GM12878 (cell line): ENCODE data around the gene PARM1. TPM values are rescaled to one million over a fixed set of nuclear protein-coding genes. Genes with fewer than 3 reads are reported as not detected.

Experiments used
- ATAC-seq: fragments of 200-7000 bp; cut with Tn5 transposase; 3 replicates; pipeline ENCODE4 v1.9.1; 2020; ENCODE audit warnings: mild to moderate bottlenecking, moderate library complexity
- BruUV-seq: library from RNA; stranded (reverse); fragments of 400-500 nt; replicated peaks from 2 replicates; lab custom pipeline; 2021; lab: Mats Ljungman, UMichigan
- CTCF ChIA-PET: fragments of 300-600 bp; sonication (Branson Sonifier 250); formaldehyde crosslinking; extraction: SDS; loops from one replicate; lab custom pipeline; 2021; ENCODE audit warnings: inconsistent platforms; lab: Yijun Ruan, JAX
- POLR2A ChIA-PET: fragments of 350-600 bp; formaldehyde crosslinking; extraction: SDS; loops from one replicate; lab custom pipeline; 2021; ENCODE audit warnings: inconsistent platforms; lab: Charles Lee
- RAD21 ChIA-PET: fragments of 300-600 bp; sonication (Branson Sonifier 250); formaldehyde crosslinking; loops from one replicate; lab custom pipeline; 2023; ENCODE audit warnings: antibody characterized with exemption; ENCODE audit not compliant: unreplicated experiment; lab: Charles Lee
- SMC1A ChIA-PET: fragments of 300-600 bp; sonication (Branson Sonifier 250); formaldehyde crosslinking; loops from one replicate; lab custom pipeline; 2023; ENCODE audit not compliant: unreplicated experiment, uncharacterized antibody; lab: Charles Lee
- DNase-seq: peaks from one replicate; pipeline ENCODE4 v3.0.0-alpha.2; 2011; ENCODE audit warnings: low read depth, low spot score
- FAIRE-seq: peaks from 3 replicates; lab custom pipeline; 2011; peaks lifted over from hg19 to GRCh38; lab: Jason Lieb, UNC
- H2AFZ ChIP-seq: 2 replicates; pipeline ENCODE4 v1.6.0; 2011; ENCODE audit warnings: low read depth, low read length, control low read depth; ENCODE audit not compliant: control insufficient read depth
- H3K27ac ChIP-seq: 2 replicates; pipeline ENCODE4 v1.5.1; 2011; ENCODE audit warnings: control low read depth; ENCODE audit not compliant: control insufficient read depth, insufficient read depth
- H3K27me3 ChIP-seq, 2 experiments: replicated peaks in 1 of 2; 2 replicates each; pipeline versions ENCODE4 v1.6.0 to v1.6.1; 2011; ENCODE audit warnings: low read length in 1 of 2; ENCODE audit not compliant: control insufficient read depth in 2 of 2, insufficient read depth in 2 of 2
- H3K36me3 ChIP-seq, 2 experiments: 2 replicates each; pipeline ENCODE4 v1.5.1; 2011; ENCODE audit warnings: low read length in 1 of 2; ENCODE audit not compliant: control insufficient read depth in 2 of 2, insufficient read depth in 2 of 2
- H3K4me1 ChIP-seq: 2 replicates; pipeline ENCODE4 v1.6.1; 2011; ENCODE audit warnings: mild to moderate bottlenecking, low read length, moderate library complexity, mixed read lengths; ENCODE audit not compliant: control insufficient read depth, insufficient read depth
- H3K4me2 ChIP-seq: 2 replicates; pipeline ENCODE4 v1.6.0; 2011; ENCODE audit warnings: control low read depth; ENCODE audit not compliant: control insufficient read depth, insufficient read depth
- H3K4me3 ChIP-seq: fragments of 200-600 bp; sonication (generic); 2 replicates; pipeline ENCODE4 v1.5.1; 2016
- H3K79me2 ChIP-seq: 2 replicates; pipeline ENCODE4 v1.6.0; 2011; ENCODE audit warnings: low read length; ENCODE audit not compliant: control insufficient read depth, insufficient read depth
- H3K9ac ChIP-seq: 2 replicates; pipeline ENCODE4 v1.8.0; 2011; ENCODE audit warnings: low read length, control low read depth, mixed read lengths; ENCODE audit not compliant: control insufficient read depth, insufficient read depth
- H3K9me3 ChIP-seq: replicated peaks from 3 replicates; pipeline ENCODE4 v1.5.1; 2011; ENCODE audit warnings: mild to moderate bottlenecking, low read length; ENCODE audit not compliant: control insufficient read depth, insufficient read depth
- H4K20me1 ChIP-seq: 2 replicates; pipeline ENCODE4 v1.6.0; 2011; ENCODE audit not compliant: control insufficient read depth, insufficient read depth
- BHLHE40 ChIP-seq, 2 experiments: fragments of 450-650 bp in 1 of 2; IDR thresholded peaks; 2 replicates each; pipeline ENCODE4 v1.6.1; 2011 to 2017; ENCODE audit warnings: low read depth in 2 of 2, borderline replicate concordance in 1 of 2, improper control_type of control experiment in 1 of 2, low read length in 1 of 2, mild to moderate bottlenecking in 1 of 2
- CBFB ChIP-seq: IDR thresholded peaks from 2 replicates; pipeline ENCODE4 v1.6.1; 2016; ENCODE audit warnings: antibody characterized with exemption, low read depth
- FOXK2 ChIP-seq: fragments of 450-650 bp; IDR thresholded peaks from 2 replicates; pipeline ENCODE4 v1.6.1; 2017; ENCODE audit warnings: mild to moderate bottlenecking, moderate library complexity
- MEF2B ChIP-seq: fragments of 450-650 bp; IDR thresholded peaks from 2 replicates; pipeline ENCODE4 v1.6.1; 2018; ENCODE audit warnings: mild to moderate bottlenecking, moderate library complexity; ENCODE audit not compliant: partially characterized antibody, poor library complexity, severe bottlenecking
- MTA3 ChIP-seq: IDR thresholded peaks from 2 replicates; pipeline ENCODE4 v1.6.1; 2012; ENCODE audit warnings: low read length, inconsistent platforms, borderline replicate concordance
- SIN3A ChIP-seq: IDR thresholded peaks from 2 replicates; pipeline ENCODE4 v1.6.1; 2012; ENCODE audit warnings: low read depth, low read length, improper control_type of control experiment
- WRNIP1 ChIP-seq: IDR thresholded peaks from 2 replicates; pipeline ENCODE4 v1.6.1; 2011; ENCODE audit warnings: low read depth, low read length, improper control_type of control experiment, borderline replicate concordance
- YY1 ChIP-seq: IDR thresholded peaks from 2 replicates; pipeline ENCODE4 v1.6.1; 2011; ENCODE audit warnings: low read depth, mild to moderate bottlenecking, low read length
- WGBS: methylation state at CpG from one replicate; pipeline ENCODE4 v1.1.6; 2016; ENCODE audit warnings: low lambda C conversion rate; ENCODE audit not compliant: insufficient replicate concordance, insufficient coverage; ENCODE audit errors: missing lambda C conversion rate; 5-methylcytosine and 5-hydroxymethylcytosine counted together
- in situ Hi-C: fragments of 300-500 bp; cut with MboI; formaldehyde crosslinking; loops from 9 replicates; pipeline ENCODE4 v1.14.3; 2018; ENCODE audit warnings: mixed read lengths
- intact Hi-C: fragments of 100-400 bp; cut with micrococcal nuclease; formaldehyde crosslinking; loops from one replicate; pipeline ENCODE4 v1.14.2; 2022; ENCODE audit not compliant: unreplicated experiment
- polyA plus RNA-seq, 11 experiments: library from polyadenylated mRNA; depleted of rRNA in 4 of 11; unstranded in 6 of 11; stranded (reverse) in 5 of 11; fragments of >200 nt; fragmentation: Nextera tagmentation in 4 of 11; fragmentation: Illumina TruSeq in 1 of 11; extraction: Ambion mirVana in 4 of 11; extraction: Trizol in 1 of 11; gene quantifications; 1 replicate in 1 of 11; 2 replicates in 10 of 11; pipeline versions ENCODE4 v1.2.1 to v1.2.3, GENCODE V29; 2011 to 2016; ENCODE audit warnings: inconsistent platforms in 2 of 11, missing spikeins in 2 of 11, low read depth in 1 of 11
- total RNA-seq, 4 experiments: library from RNA; depleted of rRNA in 3 of 4; stranded (reverse); fragments of >200 nt in 3 of 4; fragmentation: Illumina TruSeq in 1 of 4; extraction: Trizol in 1 of 4; gene quantifications; 2 replicates each; pipeline versions ENCODE4 v1.2.1 to v1.2.3, GENCODE V29; 2013 to 2021
- TF ChIP-seq, protein P1 (sequence below), 3 experiments: IDR thresholded peaks in 2 of 3; conservative IDR thresholded peaks in 1 of 3; 2 replicates each; pipeline ENCODE4 v1.5.1; 2011; ENCODE audit warnings: low read depth in 3 of 3, low read length in 3 of 3, mild to moderate bottlenecking in 3 of 3, control low read depth in 2 of 3, moderate library complexity in 2 of 3, inconsistent platforms in 1 of 3, mixed read lengths in 1 of 3; ENCODE audit not compliant: control insufficient read depth in 2 of 3, insufficient read depth in 1 of 3; ENCODE audit errors: extremely low read depth in 1 of 3
- TF ChIP-seq, protein P2 (sequence below): fragments of 450-650 bp; formaldehyde crosslinking; IDR thresholded peaks from 2 replicates; pipeline ENCODE4 v1.4.0; 2020; ENCODE audit warnings: mild to moderate bottlenecking, moderate library complexity

The PARM1 gene
- total and polyA plus RNA-seq, 10 of the 15 experiments (the other 5 are each of a cell fraction or from before 2014, with no cell fraction given), result 13.9 to 56.2 (median 41.3) TPM

DNA sequence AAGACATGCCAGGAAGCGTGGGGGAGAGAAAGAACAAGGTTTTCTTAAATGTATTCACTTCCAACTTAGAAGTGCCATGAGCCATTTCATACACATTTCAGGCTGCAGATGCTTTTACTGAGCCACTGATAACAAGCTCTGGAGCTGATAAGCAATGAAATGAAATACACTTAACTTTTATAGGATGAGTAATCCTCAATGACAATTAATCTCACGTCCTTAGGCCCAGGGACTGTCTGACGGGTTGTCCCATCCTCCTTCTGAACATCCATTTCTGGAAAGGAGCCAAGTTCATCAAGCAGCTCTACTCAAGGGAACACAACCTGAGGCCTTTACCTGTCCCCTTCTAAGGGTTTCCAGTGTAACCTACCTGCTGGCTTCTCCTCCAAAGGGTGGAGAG is 121.2 kb downstream of the PARM1 start:
- no peaks in the 10 kb centered on the region for H3K36me3 ChIP-seq
- WGBS, result 33% methylated on average over 3 of the region's 3 CpGs
- H3K4me1 ChIP-seq, result no peaks in the 10 kb centered on the region
- no peak for ATAC-seq
- TF ChIP-seq MTA3 (no peak), SIN3A (no peak), BHLHE40 (IDR thresholded peaks at IDR 0.05; ENCODE audit: borderline replicate concordance in 1 of 2, low read depth in 2 of 2, low read length in 1 of 2) (no peak), WRNIP1 (no peak), YY1 (no peak)
- no peaks in the 10 kb centered on the region for H4K20me1 ChIP-seq
- no peaks in the 10 kb centered on the region for H3K27me3 ChIP-seq
- BruUV-seq, result no TSS peak
- intact Hi-C loops (no loop called here), in situ Hi-C loops (no loop called here)
- POLR2A ChIA-PET, result no interaction called here
- no peak overlapping the region for H3K4me3 ChIP-seq
- no peak overlapping the region for H2AFZ ChIP-seq
- H3K9me3 ChIP-seq, result no peaks in the 10 kb centered on the region
- no peak overlapping the region for H3K27ac ChIP-seq
- no peak overlapping the region for H3K9ac ChIP-seq
- SMC1A ChIA-PET, result interaction anchor here (1.0 kb wide), 1 partner anchor 120 kb away, joined by 3 read pairs; no protein-coding TSS in a partner anchor
- no peak for FAIRE-seq
- DNase-seq, result no peak
- H3K79me2 ChIP-seq, result no peaks in the 10 kb centered on the region
- no peak overlapping the region for H3K4me2 ChIP-seq
- CTCF ChIA-PET, result interaction anchor here (0.6 to 1.5 kb wide), 2 partner anchors 22 to 179 kb away, joined by 3 read pairs; no protein-coding TSS in a partner anchor
- RAD21 ChIA-PET, result no interaction called here

DNA sequence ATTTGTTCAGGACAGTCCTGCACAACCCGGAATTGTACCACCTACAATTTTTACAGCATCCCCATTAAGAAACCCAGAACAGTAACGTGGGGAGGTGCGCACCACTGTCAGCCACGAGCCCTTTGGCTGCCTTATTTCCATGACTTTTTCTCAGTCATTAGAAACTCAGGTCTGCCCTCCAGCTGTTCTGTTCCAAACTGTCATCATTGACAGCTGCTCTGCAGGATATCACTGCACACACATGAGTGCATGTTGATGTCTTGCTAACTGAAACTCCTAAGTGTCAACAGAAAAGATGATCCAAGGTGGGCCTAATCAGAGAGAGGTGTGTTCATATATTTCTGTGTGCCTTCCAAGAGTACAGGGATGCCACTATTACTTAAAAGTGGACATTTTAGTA is 123.4 kb downstream of the PARM1 start:
- H3K9me3 ChIP-seq, result no peaks in the 10 kb centered on the region
- H3K4me3 ChIP-seq, result no peak overlapping the region
- FAIRE-seq, result no peak
- intact Hi-C loops, result no loop called here
- no peaks in the 10 kb centered on the region for H3K79me2 ChIP-seq
- DNase-seq, result no peak
- no peaks in the 10 kb centered on the region for H3K4me1 ChIP-seq
- 45% methylated on average over 4 of the region's 4 CpGs for WGBS
- SMC1A ChIA-PET, result no interaction called here
- no peak overlapping the region for H3K4me2 ChIP-seq
- TF ChIP-seq MEF2B (no peak), CBFB (no peak), FOXK2 (no peak)
- TF ChIP-seq, protein P1, sequence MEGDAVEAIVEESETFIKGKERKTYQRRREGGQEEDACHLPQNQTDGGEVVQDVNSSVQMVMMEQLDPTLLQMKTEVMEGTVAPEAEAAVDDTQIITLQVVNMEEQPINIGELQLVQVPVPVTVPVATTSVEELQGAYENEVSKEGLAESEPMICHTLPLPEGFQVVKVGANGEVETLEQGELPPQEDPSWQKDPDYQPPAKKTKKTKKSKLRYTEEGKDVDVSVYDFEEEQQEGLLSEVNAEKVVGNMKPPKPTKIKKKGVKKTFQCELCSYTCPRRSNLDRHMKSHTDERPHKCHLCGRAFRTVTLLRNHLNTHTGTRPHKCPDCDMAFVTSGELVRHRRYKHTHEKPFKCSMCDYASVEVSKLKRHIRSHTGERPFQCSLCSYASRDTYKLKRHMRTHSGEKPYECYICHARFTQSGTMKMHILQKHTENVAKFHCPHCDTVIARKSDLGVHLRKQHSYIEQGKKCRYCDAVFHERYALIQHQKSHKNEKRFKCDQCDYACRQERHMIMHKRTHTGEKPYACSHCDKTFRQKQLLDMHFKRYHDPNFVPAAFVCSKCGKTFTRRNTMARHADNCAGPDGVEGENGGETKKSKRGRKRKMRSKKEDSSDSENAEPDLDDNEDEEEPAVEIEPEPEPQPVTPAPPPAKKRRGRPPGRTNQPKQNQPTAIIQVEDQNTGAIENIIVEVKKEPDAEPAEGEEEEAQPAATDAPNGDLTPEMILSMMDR (IDR thresholded peaks at IDR 0.05 in 2 of 3, conservative IDR thresholded peaks at IDR 0.05 in 1 of 3; ENCODE audit: control insufficient read depth in 2 of 3, extremely low read depth in 1 of 3, insufficient read depth in 1 of 3, low read depth in 3 of 3, low read length in 3 of 3), result peak in 1 of 3 experiments; percentile 7; a peak in 1 of 6 replicates
- TF ChIP-seq, protein P2, sequence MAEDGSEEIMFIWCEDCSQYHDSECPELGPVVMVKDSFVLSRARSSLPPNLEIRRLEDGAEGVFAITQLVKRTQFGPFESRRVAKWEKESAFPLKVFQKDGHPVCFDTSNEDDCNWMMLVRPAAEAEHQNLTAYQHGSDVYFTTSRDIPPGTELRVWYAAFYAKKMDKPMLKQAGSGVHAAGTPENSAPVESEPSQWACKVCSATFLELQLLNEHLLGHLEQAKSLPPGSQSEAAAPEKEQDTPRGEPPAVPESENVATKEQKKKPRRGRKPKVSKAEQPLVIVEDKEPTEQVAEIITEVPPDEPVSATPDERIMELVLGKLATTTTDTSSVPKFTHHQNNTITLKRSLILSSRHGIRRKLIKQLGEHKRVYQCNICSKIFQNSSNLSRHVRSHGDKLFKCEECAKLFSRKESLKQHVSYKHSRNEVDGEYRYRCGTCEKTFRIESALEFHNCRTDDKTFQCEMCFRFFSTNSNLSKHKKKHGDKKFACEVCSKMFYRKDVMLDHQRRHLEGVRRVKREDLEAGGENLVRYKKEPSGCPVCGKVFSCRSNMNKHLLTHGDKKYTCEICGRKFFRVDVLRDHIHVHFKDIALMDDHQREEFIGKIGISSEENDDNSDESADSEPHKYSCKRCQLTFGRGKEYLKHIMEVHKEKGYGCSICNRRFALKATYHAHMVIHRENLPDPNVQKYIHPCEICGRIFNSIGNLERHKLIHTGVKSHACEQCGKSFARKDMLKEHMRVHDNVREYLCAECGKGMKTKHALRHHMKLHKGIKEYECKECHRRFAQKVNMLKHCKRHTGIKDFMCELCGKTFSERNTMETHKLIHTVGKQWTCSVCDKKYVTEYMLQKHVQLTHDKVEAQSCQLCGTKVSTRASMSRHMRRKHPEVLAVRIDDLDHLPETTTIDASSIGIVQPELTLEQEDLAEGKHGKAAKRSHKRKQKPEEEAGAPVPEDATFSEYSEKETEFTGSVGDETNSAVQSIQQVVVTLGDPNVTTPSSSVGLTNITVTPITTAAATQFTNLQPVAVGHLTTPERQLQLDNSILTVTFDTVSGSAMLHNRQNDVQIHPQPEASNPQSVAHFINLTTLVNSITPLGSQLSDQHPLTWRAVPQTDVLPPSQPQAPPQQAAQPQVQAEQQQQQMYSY (CRISPR knock-in tag), result no peak
- no peak overlapping the region for H2AFZ ChIP-seq
- H3K36me3 ChIP-seq, result no peaks in the 10 kb centered on the region
- BruUV-seq, result no TSS peak
- ATAC-seq, result no peak
- no peak overlapping the region for H3K9ac ChIP-seq
- POLR2A ChIA-PET, result no interaction called here
- RAD21 ChIA-PET, result interaction anchor here (1.1 kb wide), 2 partner anchors 16 to 234 kb away, joined by 3 read pairs; no protein-coding TSS in a partner anchor
- in situ Hi-C loops, result no loop called here
- H3K27ac ChIP-seq, result no peak overlapping the region
- no peaks in the 10 kb centered on the region for H4K20me1 ChIP-seq
- no peaks in the 10 kb centered on the region for H3K27me3 ChIP-seq
- CTCF ChIA-PET, result interaction anchor here (0.9 kb wide), 1 partner anchor 9 kb away, joined by 3 read pairs; no protein-coding TSS in a partner anchor
